ENCODE measurements around the gene RGS7.

RGS7 gene

DNA sequence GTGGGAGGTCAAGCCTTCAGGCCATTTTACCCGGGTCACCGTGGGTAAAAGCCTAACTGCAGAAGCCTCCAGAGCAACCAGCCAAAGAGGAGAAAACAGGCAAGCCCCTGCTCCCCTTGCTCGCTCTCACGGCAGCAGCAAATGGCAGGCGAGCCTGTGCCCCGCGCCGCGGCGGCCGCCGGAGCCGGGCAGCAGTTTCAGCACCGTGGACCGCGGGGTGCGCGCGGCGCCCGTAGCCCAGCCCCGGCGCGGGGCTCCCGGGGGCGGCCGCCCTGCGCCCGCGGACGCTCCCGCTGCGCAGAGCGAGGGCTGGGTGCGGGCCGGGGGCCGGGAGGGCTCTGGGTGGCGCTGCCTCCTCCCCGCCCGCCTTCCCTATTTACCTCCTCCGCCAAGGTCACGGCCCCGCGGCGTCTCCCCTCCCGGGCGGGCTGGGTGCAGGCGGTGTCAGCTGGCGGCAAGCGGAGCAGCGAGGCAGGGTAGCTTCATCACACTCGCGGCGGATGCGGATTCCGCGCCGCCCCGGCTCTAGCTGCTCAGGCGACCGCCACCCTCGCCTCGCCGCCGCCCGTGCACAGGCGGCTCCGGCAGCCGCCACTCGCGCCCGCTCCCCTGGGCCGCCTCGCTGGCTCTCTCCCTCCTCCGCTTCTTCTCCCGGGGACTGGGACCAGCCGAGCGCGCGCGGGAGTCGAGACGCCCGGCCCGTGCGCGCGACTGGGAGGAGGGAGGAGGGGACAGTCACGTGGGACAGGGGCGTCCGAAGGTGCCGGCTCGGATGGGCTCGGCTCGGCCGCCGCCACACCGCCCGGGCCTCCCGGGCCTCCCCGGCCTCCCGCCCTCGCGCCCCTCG, at the start of gene RGS7:
RGS7 (minus strand) TSS at position 687 of the 847 bp plus-strand sequence.
- DNase-seq (ENCODE audit: low read depth): no peak

DNA sequence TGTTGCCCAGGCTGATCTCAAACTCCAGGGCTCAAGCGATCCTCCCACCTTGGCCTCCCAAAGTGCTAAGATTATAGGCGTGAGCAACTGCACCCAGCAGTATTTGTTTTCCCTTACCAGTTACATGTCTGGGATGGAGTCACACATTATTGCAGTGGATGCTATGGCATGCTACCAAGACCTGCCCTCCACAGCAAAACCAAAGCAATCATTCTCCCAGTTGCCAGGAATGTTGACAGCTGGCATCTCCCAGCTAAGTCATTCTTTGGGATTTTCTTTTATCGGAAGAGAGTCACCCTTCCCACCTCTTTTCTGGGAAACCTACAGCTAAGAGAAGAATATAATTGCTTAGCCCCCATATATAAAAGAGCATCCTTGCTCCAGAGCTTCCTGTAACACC, 49.4 kb upstream of the RGS7 start:
- no peak for DNase-seq (ENCODE audit: low read depth)

DNA sequence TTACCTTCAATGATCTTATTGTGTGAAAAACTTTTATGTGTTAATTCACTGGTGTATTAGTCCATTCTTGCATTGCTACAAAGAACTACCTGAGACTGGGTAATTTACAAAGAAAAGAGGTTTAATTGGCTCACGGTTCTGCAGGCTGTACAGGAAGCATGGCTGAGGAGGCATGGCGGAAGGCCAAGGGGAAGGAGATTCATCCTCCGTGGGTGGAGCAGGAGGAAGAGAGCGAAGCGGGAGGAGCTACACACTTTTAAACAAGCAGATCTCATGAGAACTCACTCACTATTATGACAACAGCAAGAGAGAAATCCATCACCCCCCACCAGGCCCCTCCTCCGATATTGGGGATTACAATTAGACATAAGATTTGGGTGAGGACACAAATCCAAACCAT, 44.2 kb upstream of the RGS7 start:
- no peak for DNase-seq (ENCODE audit: low read depth)

DNA sequence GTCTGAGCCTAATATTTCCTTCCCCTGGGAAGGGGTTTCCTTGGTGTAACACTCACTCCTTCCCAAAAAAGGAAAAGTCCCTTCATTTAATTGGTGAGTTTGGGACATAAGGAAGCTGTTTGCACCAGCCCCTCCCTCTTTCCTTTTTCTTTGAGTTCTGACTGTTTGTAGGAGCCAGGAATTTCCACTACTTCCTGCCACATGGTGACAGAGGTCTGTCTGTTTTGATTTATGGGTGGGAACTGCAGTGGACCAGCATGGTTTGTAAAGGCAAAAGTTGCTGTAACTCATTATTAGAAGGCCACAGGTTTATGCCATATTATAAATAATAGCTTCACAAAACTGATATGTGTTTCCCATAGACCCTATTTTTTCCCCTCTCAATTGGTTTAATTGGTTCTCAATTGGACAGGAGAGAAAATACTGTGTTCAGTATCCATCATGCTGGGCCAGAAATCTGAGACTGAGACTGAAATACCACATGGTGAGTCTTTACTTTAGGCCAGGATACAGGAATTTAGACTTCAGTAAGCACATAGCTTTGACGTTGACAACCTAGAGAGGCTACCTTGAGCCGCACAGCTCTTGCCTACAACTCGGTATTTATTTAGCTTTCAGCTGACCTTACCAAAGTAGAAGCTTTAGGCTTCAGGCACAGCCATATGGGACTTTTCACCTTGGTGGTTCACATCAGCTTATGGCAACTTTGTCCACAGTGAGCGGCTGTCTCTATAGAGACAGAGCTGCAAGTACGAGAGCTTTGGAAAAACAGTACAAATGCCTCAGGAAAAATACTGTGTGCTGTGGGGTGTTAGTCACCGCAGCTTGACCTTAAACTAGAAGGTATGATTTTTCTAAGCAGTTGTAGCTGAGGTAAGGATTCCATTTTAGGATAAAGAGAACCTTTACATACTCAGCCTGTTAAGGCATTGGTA, 40.0 kb upstream of the RGS7 start:
- no peak for DNase-seq (ENCODE audit: low read depth)

DNA sequence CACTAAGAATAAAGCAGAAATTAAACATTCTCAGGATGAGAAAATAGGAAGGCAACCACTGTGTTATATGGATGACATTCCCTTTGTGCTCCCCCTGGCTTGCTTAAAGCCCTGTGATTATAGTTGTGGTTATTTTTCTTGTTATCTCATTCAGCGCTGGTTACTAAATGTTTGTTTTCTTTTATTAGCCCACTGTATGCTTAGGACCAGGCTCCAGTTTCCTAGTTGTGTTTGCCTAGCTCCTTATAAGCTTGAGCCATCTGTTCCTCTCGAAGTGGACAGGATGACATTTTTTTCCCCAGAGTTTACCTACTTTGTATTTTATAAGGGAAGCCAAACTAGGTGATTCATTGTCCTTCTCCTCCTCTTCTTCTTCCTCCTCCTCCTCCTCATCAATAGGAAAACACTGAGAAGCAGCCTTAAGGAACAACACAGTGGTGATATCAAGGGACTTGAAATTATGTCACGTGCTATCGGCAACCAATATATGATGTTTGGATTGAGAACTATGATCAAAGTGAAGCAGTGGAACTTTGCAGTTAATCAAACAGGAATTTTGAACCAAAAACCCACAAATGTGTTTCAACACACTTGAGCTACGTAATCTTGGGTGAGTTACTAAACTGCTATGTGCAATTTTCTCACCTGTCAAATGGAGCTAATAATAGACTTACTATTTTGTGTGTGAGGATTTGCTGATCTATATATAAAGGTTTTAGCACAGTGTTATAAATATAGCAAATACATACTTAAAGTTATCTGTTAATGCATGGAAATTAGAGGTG, 35.1 kb upstream of the RGS7 start:
- DNase-seq (ENCODE audit: low read depth): no peak

DNA sequence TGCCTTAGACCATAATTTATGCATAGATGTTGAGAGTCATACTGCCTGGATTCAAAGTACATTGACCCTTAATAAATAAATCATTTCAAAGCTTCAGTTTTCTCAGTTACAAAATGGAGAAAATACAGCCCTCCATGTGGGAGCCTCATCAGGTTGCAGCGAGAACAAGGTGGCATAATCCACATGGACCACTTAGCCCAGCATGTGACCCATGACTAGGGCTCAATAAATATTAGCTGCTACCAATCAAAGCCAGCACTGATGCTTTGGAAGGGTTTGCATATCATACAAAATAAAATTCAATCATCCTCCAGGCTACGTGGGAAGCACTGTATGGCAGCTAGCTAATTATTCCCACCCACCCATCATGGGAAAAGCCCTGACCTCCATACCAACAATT, 33.5 kb upstream of the RGS7 start:
- no peak for DNase-seq (ENCODE audit: low read depth)

DNA sequence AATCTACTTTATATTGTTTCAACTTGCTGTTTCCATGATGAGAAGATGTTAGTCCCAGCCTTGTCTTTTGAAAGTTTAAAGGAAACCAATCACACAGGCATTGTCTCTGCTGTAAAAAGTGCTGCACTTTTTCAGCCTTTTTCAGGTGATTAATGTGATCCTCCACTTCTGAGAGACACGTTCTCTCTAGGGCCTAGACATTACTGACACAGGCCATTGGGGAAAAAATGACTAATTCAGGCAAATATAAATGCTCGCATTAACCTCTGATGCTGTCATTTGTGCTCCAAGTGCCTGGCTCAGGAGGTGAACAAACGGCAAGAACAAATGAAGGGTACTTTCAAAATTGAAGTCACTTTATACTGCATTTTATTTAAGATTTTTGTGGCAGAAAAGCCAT, 32.4 kb upstream of the RGS7 start:
- DNase-seq (ENCODE audit: low read depth): no peak

DNA sequence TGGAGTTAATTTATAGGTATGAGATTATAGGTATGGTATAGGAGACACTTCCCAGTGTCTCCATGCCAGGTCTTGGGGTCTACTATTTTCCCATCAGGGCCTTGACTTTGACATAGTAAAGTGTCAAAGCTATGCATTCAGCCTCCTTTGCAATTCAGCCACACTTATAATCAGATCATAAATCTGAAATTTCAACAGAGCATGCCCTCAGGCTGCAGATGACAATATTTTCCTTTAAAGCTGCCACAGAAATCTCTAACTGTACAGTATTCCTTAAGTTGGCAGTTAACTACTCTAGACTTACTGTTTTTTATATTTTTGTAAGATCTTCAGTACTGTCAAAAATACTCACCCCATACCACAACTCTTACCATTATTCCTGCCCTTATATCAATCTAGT, 30.2 kb upstream of the RGS7 start:
- DNase-seq (ENCODE audit: low read depth): no peak

DNA sequence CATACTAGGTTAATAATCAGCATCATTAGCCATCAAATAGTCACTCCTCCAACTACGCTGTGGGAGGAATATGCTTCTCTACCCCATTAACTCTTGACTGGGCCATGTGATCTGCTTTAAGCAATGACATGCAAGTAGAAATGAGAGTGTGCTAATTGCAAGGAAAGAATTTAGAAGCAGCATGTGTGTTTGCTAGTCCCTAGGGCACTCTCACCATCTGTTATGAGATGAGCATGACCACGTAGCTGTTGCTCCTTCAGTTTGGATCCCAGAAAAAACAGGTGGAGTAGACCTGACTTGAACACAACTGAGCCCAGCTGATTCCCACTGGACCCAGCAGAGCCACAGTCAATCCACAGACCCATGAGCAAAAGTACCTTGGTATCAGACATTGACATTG, 19.7 kb upstream of the RGS7 start:
- no peak for DNase-seq (ENCODE audit: low read depth)

DNA sequence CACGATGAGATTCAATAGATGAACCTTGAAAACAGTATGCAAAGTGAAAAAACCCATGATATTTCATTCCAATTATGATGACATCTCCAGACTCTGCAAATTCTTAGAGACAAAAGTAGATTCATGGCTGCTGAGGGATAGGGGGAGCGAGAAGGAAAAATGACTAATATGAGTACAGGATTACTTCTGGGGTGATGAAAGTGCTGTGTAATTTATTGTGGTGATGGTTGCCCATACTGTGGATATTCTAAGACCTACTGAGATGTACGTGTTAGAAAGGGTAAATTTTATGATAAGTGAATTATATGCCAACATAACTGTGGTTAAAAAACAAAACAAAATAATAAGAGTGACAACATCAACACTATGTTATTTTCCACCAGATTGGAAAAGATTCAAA, 18.9 kb upstream of the RGS7 start:
- no peak for DNase-seq (ENCODE audit: low read depth)

DNA sequence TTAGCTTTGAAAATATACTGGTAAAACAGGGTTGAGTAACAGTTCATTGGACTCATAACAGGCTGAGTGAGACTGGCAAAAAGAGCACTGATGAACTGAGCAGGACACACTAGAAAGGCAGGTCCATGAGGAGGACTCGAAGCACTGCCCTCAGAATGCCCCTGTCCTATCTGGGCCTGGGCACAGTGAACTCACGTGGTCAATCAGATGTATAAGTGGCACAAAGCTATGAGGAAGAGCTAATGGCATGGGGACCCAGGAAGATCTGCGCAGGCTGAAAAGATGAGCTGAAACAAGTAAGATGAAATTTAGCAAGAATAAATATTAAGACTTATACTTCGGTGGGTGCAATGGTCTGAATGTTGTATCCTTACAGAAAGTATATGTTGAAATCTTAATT, 9.2 kb upstream of the RGS7 start:
- DNase-seq (ENCODE audit: low read depth): no peak

DNA sequence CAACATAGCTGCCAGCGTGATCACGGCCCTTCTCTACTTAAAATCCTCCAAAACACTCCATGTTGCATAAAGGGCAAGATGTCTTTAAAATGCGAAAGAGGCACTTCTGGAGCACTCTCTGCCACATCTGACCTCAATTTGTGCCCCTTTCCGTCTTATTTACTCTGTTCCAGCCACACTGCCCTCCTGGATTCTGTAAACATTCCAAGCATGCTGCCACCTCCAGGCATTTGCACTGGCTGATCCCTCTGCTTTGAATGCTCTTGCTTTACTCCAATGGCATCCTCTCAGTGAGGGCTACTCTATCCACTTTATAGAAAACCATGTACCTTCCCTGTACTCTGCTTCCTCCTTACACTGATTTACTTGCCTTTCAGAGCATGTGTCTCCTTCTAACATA, 5.3 kb upstream of the RGS7 start:
- no peak for DNase-seq (ENCODE audit: low read depth)

DNA sequence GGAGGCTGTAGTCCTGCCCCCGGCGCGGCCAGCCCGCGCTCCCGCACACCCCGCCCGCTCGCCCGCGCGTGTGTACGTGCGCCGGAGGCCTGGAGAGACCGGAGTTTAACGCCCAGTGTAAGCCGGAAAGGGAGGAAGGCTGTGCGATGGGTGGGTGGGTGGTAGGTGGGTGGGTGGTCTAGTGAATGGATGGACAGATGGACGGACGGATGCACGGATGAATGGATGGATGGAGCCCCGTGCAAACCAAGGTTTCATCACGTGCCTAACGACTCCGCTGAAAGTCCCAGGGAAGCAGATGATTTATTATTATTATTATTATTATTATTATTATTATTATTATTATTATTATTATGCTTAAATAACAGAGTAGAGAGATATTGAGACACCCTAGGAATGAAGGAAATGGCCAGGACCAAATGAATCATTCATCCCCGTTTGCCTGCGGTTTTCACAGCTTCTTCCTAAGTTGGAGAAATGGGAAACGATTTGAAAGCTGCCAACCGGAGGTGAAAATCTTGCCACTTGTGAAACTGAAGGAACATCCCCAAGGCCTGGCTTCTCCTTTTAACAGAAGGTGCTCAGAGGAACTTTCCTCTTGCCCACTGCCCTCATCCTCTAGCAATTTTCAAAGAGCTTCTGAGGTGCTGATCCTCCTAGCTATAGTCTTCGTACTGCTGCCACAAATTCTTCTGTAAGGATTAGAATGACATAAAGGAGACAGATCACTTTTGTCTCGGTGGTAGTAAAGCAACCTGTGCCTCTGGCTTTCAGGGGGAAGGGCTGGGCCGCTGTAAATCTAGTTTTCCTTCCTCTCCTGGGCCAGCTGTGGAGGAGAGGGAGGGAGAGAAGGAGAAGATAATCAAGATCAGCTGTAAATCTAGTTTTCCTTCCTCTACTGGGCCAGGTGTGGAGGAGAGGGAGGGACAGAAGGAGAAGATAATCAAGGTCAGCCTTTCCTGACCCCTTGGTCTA, 648 bp upstream of the RGS7 start:
- DNase-seq (ENCODE audit: low read depth): no peak

DNA sequence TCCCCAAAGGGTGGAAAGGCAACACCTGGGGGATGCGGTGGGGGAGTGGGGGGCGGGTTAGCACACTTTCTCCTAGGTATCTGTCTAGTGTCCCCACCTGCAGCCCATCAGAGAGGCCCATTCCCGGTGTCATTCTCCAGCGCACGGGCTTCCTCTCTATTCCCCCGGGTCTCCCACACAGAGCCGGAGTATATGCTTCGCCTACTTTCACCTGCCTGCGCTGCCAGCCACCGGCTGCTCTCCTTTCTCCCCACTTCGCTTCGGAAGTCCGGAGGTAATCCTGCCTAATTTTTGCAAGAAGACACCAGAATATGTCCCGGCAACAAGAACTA, 852 bp downstream of the RGS7 start:
- no peak for DNase-seq (ENCODE audit: low read depth)

DNA sequence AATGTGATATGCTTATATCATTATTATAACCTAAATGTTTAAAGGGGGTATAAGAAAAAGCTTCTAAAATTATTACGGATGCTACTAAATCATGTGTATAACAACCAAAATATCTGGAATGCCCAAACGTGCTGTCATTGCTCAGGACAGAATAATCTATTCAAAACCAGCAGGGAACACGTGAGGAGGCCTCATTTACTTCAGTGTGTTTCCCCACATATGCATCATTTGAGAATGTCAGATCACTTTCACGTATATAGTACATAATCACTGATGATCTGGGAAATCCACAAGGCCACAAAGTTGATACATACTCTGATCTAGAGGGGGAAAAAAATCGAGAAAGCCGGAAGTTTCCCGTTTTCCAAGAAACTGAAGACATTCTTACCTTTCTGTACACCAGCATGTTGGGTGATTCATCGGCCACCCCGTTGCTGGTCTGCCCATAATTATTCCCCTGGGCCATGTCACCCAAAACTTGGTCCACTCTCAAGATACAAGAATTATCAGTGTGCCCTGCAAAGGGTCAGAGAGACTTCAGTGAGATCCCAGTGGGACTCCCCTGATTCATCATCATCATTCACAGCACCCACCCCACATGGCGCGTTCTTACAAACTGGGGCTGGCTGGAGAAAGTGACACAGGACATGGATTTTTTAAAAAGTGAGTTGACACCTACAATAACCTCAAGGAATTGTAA, 1.5 kb downstream of the RGS7 start:
- no peak for DNase-seq (ENCODE audit: low read depth)

DNA sequence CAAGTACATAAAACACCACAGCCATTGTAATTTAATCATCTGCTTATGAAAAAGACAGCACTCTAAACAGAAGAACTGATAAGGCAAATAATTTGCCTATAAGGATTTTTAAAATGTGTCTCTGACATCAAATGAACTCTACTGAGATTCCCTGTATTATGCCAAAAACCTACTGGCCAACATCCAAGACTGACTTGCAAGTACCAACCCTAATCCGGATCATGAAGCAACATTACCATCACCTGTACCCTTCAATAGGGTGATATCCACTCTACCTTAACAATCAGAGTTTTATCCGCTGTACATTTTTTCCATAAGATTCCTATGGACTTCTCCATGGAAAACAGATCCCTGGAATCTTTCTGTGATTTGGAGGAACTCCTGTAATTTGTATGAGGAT, 4.6 kb downstream of the RGS7 start:
- no peak for DNase-seq (ENCODE audit: low read depth)

DNA sequence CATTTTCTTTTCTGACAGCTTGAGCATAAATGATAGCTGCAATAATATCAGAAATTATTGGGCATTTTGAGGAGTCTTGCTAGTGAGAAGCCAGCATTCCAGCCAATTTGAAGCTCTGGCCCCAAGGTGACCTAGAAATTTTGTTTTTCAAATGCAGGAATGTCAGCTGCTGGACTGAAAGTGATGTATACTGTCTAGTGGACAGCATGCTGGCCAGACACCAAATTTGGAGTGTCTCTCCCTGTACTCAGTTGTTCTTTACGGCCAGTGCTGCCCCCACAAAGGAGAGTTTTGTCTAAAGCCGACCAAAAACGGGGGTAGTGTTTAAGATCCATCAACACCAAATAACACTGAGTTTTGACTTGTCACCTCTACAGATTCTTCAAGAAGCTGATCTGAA, 5.2 kb downstream of the RGS7 start:
- DNase-seq (ENCODE audit: low read depth): no peak

DNA sequence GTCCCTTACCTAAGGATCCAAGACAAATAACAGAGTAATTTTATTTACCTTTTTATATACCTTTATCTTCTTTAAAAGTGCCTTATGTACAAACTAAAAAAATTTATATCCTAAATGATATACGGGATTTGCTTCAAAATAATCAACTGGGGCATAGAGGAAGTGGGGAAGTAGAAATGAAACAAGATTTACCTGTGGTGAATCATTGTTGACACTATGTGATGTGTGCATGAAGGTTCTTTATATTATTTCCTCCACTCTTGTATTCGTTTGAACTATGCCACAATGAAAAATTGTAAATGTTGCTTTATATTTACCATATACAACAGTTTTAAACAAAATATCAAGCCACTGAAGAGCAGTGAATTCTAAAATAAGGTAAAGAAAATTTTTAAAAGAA, 13.0 kb downstream of the RGS7 start:
- DNase-seq (ENCODE audit: low read depth): no peak

DNA sequence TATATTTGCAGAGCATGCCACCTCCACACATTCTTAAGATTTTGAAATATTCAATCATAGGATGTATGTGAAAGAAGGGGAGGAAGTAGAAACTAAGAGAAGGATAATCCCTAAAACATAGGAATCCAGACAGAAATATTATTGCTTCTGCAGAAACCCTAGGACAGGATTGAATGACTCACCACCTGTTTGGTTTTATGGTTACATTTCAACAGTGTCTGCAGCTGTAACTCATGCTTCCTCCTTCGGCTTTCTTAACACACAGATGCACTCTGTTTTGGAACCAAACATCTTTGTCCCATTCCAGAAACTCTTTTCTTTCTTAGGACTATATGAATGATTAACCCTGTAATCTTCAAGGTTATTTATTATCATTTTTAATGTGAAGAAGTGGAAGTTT, 20.7 kb downstream of the RGS7 start:
- DNase-seq (ENCODE audit: low read depth): no peak

DNA sequence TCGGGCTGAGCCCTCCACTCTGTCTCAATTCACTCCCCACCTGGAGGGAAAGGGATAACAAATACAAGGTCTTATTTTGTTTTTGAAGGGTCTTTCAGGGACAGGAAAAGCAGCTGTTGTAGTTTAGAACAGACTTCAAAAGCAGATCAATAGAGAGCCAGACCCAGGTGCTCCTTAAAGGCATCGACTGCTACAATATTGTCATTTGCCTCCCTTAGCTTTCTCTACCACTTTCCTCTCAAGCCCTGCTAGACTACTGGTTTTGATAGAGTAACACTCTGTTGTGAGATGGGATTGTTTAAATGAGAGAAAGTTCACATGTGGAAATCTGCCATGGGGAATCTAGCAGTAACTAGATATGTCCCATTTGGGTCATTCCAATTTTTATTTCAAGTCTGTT, 24.0 kb downstream of the RGS7 start:
- no peak for DNase-seq (ENCODE audit: low read depth)

DNA sequence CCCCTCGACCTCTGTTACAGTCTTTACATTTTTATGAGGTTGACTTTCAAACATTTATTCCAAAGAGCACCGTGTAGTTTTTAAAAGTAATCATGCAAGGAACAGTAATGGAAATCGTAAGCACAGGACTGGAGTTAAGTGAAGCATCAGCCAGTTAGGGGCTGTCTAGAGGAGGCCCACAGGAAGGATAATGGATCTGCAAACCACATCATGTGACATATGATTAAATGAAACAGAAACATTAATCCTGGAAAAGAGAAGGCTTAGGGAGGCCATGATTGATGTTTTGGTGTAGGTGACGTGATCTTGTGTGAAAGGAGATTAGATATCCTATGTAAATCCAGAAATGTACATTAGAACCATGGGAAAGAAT, 25.0 kb downstream of the RGS7 start:
- no peak for DNase-seq (ENCODE audit: low read depth)

Data from stimulated activated CD8-positive, alpha-beta memory T cell treated with anti-CD3 and anti-CD28 coated beads, Interleukin-15, amount 100 ng/mL, for 24 hours (primary cell).